Measurements from ENCODE around the gene TNNI3K.

Gene TNNI3K

GRCh38 chr1:74578101-74578500, 342.9 kb downstream of the TNNI3K start:
- DNase-seq, result no peak

GRCh38 chr1:74579425-74579824, 344.2 kb downstream of the TNNI3K start:
- no peak for DNase-seq

GRCh38 chr1:74583397-74583796, 348.2 kb downstream of the TNNI3K start:
- no peak for DNase-seq

- DNase-seq, result no peak
Measured at GRCh38 chr1:74584185-74584584, 349.0 kb downstream of the TNNI3K start.

GRCh38 chr1:74586253-74586897, 351.2 kb downstream of the TNNI3K start:
- DNase-seq, result no peak

GRCh38 chr1:74587888-74588287, 352.7 kb downstream of the TNNI3K start:
- no peak for DNase-seq

GRCh38 chr1:74590288-74590687, 355.1 kb downstream of the TNNI3K start:
- DNase-seq, result no peak

GRCh38 chr1:74591949-74592348, 356.8 kb downstream of the TNNI3K start:
- DNase-seq, result no peak

- no peak for DNase-seq
Measured at GRCh38 chr1:74592580-74593355, 357.6 kb downstream of the TNNI3K start.
